ENCODE data around the gene C20orf173.

Gene C20orf173

DNA sequence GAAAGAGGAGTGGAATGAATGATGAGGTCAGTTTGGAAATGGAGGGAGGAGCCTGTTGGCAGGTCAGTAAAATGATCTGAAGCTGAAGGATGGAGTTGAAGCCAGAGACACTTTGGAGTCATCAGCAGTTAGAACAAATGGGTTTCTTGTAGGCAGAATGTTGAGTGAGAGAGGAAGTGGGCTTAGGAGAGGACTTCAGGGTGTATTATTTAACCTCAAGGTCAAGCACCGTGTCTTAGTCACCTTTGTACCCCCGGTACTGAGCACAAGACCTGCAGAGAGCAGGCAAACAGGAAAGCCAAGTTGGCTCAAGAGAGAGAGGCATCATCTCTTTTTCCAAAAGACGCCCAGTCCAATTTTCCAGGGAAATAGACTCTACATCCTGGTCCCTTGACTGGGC lies 23.3 kb downstream of the C20orf173 start:
- no peak for DNase-seq

DNA sequence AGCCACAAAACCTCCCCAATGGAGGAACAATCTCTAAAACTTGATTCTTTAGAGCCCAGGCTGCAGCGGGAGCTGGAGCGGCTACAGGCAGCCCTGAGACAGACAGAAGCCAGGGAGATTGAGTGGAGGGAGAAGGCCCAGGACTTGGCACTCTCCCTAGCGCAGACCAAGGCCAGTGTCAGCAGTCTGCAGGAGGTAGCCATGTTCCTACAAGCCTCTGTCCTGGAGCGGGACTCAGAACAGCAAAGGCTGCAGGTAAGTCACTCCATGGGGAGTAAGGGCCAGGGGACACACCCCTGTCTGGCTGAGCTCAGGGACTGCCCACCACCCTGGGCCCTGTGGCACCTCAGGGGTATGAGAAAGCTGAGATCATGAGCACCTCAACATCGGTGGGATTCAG lies 24.7 kb downstream of the C20orf173 start:
- no peak for DNase-seq

DNA sequence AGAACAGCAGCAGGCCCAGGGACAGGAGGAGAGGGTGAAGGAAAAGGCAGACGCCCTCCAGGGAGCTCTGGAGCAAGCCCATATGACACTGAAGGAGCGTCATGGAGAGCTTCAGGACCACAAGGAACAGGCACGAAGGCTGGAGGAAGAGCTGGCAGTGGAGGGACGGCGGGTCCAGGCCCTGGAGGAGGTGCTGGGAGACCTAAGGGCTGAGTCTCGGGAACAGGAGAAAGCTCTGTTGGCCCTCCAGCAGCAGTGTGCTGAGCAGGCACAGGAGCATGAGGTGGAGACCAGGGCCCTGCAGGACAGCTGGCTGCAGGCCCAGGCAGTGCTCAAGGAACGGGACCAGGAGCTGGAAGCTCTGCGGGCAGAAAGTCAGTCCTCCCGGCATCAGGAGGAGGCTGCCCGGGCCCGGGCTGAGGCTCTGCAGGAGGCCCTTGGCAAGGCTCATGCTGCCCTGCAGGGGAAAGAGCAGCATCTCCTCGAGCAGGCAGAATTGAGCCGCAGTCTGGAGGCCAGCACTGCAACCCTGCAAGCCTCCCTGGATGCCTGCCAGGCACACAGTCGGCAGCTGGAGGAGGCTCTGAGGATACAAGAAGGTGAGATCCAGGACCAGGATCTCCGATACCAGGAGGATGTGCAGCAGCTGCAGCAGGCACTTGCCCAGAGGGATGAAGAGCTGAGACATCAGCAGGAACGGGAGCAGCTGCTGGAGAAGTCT lies 25.5 kb downstream of the C20orf173 start:
- DNase-seq = peak; percentile 12

DNA sequence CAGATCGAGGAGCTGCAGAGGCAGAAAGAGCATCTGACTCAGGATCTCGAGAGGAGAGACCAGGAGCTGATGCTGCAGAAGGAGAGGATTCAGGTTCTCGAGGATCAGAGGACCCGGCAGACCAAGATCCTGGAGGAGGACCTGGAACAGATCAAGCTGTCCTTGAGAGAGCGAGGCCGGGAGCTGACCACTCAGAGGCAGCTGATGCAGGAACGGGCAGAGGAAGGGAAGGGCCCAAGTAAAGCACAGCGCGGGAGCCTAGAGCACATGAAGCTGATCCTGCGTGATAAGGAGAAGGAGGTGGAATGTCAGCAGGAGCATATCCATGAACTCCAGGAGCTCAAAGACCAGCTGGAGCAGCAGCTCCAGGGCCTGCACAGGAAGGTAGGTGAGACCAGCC lies 26.2 kb downstream of the C20orf173 start:
- no peak for DNase-seq

DNA sequence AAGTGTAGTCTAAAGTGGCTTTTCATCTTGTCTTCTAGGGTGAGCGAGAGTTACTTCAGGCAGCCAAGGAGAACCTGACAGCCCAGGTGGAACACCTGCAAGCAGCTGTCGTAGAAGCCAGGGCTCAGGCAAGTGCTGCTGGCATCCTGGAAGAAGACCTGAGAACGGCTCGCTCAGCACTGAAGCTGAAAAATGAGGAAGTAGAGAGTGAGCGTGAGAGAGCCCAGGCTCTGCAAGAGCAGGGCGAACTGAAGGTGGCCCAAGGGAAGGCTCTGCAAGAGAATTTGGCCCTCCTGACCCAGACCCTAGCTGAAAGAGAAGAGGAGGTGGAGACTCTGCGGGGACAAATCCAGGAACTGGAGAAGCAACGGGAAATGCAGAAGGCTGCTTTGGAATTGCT lies 27.1 kb downstream of the C20orf173 start:
- DNase-seq = no peak

DNA sequence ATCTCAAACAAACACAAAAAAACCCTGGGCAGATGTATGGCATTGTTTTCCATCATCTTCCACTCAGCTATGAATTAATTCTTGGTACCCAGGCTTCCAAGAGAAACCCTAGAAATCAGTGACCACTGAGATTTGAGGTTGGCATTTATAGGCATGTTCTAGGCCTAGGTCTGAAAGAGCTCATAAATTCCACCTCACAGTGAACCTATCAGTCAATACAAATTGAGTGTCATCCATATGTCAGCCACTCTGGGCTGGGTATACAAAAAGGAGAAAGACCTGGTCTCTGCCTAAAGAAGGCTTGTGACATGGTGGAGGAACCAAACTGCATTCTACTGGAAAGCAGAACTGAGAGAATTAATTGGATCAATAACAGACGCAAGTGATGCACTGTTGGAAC lies 30.2 kb downstream of the C20orf173 start:
- no peak for DNase-seq

DNA sequence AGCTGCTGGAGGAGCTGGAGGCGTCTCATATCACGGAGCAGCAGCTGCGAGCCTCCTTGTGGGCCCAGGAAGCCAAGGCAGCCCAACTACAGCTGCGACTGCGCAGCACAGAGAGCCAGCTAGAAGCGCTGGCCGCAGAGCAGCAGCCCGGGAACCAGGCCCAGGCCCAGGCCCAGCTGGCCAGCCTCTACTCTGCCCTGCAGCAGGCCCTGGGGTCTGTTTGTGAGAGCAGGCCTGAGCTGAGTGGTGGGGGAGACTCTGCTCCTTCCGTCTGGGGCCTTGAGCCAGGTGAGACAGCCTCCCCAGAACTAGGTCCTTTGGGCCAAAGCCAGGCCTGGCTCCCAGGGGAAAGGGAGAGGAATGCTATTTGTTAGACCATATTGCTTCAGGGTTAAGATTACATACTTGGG lies 31.7 kb downstream of the C20orf173 start:
- DNase-seq = no peak

DNA sequence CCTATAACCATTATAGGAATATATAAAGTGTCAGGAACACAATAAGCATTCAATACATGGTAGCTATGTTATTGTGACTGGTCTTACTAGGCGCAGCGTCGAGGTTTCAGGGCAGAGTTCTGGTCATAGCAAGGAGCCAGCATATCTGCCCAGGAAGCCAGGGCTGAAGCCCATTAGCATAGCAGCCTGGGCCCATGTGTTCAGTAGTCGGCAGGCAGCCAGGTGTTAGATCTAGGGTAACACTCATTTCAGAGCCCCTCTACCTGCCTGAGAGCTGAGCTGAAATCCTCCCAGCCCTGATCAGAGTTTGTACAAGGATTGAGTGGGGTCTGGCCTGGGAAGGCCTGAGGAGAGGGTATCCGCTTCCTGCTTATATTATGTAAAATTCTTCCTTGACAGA lies 32.1 kb downstream of the C20orf173 start:
- no peak for DNase-seq

DNA sequence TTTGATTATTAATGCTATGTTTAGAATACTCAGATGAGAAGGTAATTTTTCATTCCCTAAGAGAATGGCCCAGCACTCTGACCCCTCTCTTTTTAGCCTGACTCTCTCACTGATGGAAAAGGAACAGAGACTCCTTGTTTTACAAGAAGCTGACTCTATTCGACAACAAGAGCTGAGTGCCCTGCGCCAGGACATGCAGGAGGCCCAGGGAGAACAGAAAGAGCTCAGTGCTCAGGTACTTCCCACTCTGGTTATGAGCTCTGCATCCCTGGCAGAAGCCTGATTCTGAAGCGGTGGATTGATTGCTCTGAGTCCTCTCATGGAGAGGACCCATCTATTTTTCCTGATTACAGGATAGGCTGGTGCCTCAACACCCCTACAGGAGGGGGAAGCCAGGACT lies 33.0 kb downstream of the C20orf173 start:
- DNase-seq = no peak

DNA sequence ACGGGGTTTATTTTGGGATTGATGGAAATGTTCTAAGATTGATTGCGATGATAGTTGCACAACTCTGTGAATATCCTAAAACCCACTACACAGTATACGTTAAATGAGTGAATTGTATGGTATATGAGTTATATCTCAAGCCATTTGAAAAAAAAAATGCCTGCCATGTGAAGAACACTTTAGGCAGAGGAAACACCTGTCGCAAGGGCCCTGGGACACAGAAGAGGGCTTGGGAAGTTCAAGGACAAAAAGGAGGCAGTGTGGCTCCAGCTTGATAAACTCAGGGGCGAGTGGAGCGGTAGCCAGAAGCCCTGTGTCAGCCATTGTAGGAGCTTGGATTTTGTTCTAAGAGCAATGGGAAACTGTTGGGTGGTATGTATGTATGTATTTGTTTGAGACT lies 37.1 kb downstream of the C20orf173 start:
- DNase-seq = no peak

DNA sequence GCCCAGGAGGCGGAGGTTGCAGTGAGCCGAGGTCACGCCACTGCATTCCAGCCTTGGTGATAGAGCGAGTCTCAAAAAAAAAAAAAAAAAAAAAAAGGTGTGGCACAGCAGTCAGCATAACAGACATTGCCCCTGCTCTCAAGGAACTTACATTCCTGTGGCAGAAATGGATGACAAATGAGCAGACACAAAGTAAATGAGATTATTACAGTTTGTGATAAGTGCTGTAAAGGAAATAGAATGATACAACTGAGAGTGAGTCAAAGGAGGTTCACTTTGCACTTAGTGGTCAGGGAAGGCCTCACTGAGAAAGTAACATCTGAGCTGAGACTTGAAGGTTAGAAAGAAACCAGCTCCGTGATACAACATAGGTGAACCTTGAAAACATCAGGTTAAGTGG lies 37.6 kb downstream of the C20orf173 start:
- DNase-seq = no peak

DNA sequence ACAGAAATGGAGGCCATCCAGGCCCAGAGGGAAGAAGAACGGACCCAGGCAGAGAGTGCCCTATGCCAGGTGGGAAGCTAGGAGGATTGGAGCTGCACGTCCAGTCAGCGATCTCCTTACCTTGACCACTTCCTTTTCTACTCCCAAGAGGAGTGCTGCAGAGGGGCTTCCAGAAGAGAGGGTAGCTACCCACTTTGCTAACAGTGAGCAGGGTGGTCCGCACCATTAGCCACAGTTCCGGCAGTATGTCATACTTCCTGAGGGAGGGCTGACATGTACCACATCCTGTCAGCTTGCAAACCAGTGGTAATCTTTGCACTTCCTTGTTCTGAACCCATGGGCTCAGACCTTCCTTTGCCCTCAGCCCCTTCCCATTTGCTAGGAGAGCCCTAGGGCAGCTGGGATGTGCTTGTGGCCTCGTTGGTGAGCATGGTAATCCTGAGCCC lies 38.7 kb downstream of the C20orf173 start:
- DNase-seq = no peak

DNA sequence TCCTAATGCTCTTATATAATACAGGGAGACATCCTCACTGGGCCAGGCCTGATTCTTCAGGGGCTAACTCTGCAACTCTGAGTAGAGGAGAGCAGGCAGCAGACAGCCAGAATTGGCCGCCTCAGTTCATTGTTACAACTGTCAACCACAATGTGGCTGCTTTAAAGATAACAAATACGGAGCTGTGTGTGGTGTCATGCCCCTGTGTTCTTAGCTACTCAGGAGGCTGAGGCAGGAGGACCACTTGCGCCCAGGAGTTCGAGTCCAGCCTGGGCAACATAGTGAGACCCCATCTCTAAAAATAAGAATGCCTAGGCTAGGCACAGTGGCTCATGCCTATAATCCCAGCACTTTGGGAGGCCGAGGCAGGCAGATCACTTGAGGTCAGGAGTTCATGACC lies 39.7 kb downstream of the C20orf173 start:
- DNase-seq = no peak

DNA sequence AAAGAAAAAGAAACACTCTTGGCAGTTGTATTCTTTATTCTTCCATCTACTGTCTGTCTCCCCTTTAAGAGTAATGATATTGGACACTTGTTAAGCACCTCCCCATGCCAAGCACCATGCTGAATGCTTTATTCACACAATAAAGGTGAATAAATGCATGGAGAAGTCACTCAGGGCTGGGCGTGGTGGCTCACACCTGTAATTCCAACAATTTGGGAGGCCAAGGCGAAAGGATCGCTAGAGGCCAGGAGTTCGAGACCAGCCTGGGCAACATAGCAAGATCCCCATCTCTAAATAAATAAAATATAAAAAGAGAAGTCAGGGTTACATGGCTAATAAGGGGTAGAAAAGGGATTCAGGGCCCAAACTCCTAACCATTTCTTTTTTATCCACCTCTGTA lies 42.0 kb downstream of the C20orf173 start:
- no peak for DNase-seq

DNA sequence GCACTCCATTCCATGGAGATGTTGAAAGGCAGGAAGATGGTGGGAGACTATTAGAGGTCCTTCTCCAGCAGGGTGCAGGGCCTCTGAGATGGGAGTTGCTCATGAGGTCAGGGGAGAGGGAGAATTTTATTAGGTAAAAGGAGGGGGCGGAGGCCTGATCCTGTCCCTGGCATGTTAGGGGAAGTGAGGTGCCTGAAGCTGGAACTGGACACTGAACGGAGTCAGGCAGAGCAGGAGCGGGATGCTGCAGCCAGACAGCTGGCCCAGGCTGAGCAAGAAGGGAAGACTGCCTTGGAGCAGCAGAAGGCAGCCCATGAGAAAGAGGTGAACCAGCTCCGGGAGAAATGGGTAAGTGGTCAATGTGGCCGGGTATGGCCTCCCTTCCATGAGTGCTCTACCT lies 49.7 kb downstream of the C20orf173 start:
- DNase-seq = no peak

DNA sequence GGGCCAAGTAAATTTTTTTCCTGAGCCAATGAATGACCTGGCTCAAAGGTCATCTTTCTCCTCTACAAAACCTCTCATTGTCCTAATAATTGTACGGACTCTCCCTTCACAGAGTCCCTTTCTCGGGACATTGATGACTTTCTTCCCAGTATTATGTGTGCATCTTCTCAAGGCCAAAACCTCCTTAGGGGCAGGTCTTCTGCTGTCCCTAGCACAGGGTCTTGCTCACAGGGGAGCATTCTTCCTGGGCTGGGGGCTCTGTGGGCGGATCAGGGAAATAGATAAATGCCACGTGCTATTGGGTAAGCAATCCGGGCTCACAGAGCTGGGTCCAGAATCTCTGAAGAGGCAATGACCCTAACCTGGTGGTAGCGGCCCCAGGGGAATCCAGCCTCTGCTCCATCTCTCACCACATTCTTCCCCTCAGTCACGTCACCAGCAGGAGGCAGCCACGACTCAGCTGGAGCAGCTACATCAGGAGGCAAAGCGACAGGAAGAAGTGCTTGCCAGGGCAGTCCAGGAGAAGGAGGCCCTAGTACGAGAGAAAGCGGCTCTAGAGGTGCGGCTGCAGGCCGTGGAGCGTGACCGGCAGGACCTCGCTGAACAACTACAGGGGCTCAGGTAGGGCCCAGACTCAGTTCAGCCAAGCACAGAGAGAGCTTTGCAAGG lies 50.5 kb downstream of the C20orf173 start:
- DNase-seq = no peak

Measured in COR-L47 (cell line).